ENCODE measurements around the gene MLLT6. TPM values are rescaled to one million over a fixed set of nuclear protein-coding genes. Genes with fewer than 3 reads are reported as not detected.

MLLT6 gene
- total and polyA plus RNA-seq, 2 of the 13 experiments (the other 11 are each of a cell fraction or from before 2014, with no cell fraction given) = 50.7 to 69.5 TPM

DNA sequence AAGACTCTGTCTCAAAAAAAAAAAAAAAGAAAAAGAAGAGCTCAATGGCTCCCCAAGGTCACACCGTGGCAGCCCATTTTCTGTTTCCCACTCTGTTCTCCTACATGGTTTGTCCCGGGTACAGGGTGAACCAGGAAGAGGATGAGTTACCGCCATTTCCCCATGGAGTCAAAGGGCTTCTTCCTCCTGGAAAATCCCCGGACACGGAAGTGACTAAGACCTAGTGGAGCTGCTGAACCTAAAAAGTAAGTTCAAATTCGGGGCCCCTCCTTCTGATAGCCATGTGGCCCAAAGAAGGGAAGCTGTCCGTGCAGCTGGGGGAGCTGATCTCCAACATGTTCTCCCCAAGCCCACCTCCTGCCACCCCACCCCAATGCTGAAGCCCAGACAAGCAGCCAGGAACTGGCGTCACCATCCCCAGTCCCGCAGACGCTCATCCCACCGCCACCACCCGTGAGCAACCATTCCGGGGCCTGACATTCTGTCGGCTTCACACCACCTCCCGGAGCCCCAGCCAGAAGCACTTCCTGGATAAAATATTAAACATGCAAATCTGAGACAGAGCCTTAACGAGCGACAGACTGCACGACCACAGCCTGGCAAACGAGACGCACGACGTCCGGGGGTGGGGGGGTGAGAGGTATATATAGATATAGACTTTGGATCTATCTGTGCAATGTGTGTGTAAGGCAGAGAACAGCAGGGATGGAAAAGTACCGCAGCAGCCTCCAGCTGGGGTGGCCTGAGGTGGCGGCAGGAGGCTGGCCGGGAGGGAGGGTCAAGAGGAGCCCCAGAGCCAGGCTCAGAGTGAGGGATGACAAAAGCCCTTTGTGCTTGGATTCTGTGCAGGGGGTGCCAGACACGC lies 47.9 kb upstream of the MLLT6 start (continued):
- TF ChIP-seq, protein P1, sequence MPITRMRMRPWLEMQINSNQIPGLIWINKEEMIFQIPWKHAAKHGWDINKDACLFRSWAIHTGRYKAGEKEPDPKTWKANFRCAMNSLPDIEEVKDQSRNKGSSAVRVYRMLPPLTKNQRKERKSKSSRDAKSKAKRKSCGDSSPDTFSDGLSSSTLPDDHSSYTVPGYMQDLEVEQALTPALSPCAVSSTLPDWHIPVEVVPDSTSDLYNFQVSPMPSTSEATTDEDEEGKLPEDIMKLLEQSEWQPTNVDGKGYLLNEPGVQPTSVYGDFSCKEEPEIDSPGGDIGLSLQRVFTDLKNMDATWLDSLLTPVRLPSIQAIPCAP (CRISPR knock-in tag; IDR thresholded peaks at IDR 0.05; ENCODE audit: low read depth) = no peak
- TF ChIP-seq ZC3H4 (CRISPR knock-in tag; IDR thresholded peaks at IDR 0.05; ENCODE audit: borderline replicate concordance) (0 out of 2 replicates have a peak, but pooled peaks have one; percentile 1), ZNF556 (CRISPR knock-in tag; IDR thresholded peaks at IDR 0.05; ENCODE audit: borderline replicate concordance) (peak; percentile 90; the same call in 1 of the 2 replicates), HNRNPLL (IDR thresholded peaks at IDR 0.05; ENCODE audit: low read depth, low read length, poor library complexity, severe bottlenecking) (peak; percentile 53), ESRRA (CRISPR knock-in tag; IDR thresholded peaks at IDR 0.05; ENCODE audit: low read depth) (peak; percentile 76), GTF3A (CRISPR knock-in tag; conservative IDR thresholded peaks at IDR 0.05) (no peak), ZNF343 (CRISPR knock-in tag; IDR thresholded peaks at IDR 0.05) (peak; percentile 49; the same call in 1 of the 2 replicates), PITX1 (CRISPR knock-in tag; IDR thresholded peaks at IDR 0.05) (peak; percentile 35; the same call in 1 of the 2 replicates), MLLT10 (CRISPR knock-in tag; IDR thresholded peaks at IDR 0.05) (no peak), ZFP41 (CRISPR knock-in tag; IDR thresholded peaks at IDR 0.05; ENCODE audit: borderline replicate concordance) (peak; percentile 16; the same call in 1 of the 2 replicates), ZNF839 (CRISPR knock-in tag; IDR thresholded peaks at IDR 0.05; ENCODE audit: borderline replicate concordance) (no peak), TOPORS (CRISPR knock-in tag; IDR thresholded peaks at IDR 0.05) (0 out of 2 replicates have a peak, but pooled peaks have one; percentile 19), MAFF (IDR thresholded peaks at IDR 0.05; ENCODE audit: low read depth, low read length) (0 out of 2 replicates have a peak, but pooled peaks have one; percentile 11), ZNF567 (CRISPR knock-in tag; IDR thresholded peaks at IDR 0.05; ENCODE audit: borderline replicate concordance) (peak; percentile 14; the same call in 1 of the 2 replicates), SMAD1 (CRISPR knock-in tag; IDR thresholded peaks at IDR 0.05; ENCODE audit: borderline replicate concordance, low read depth) (0 out of 2 replicates have a peak, but pooled peaks have one; percentile 78), POLR2AphosphoS2 (IDR thresholded peaks at IDR 0.05; ENCODE audit: low read depth, low read length) (peak; percentile 95; the same call in 1 of the 2 replicates), TCF7L2 (IDR thresholded peaks at IDR 0.05; ENCODE audit: low read depth, low read length) (no peak), ZNF224 (CRISPR knock-in tag; IDR thresholded peaks at IDR 0.05) (peak; percentile 82), ZNF160 (CRISPR knock-in tag; IDR thresholded peaks at IDR 0.05) (peak; percentile 6; the same call in 1 of the 2 replicates), SRF (IDR thresholded peaks at IDR 0.05; ENCODE audit: low read depth, low read length) (peak; percentile 43; the same call in 1 of the 2 replicates), ATF7 (IDR thresholded peaks at IDR 0.05) (no peak; the same call in 1 of the 2 replicates), ATF7 (CRISPR knock-in tag; IDR thresholded peaks at IDR 0.05) (peak; percentile 69)
- TF ChIP-seq, protein P2, sequence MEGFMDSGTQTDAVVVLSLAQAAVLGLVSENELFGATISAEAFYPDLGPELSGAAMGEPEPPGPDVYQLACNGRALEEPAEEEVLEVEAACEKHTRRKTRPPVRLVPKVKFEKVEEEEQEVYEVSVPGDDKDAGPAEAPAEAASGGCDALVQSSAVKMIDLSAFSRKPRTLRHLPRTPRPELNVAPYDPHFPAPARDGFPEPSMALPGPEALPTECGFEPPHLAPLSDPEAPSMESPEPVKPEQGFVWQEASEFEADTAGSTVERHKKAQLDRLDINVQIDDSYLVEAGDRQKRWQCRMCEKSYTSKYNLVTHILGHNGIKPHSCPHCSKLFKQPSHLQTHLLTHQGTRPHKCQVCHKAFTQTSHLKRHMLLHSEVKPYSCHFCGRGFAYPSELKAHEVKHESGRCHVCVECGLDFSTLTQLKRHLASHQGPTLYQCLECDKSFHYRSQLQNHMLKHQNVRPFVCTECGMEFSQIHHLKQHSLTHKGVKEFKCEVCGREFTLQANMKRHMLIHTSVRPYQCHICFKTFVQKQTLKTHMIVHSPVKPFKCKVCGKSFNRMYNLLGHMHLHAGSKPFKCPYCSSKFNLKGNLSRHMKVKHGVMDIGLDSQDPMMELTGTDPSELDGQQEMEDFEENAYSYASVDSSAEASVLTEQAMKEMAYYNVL (CRISPR knock-in tag; IDR thresholded peaks at IDR 0.05; ENCODE audit: borderline replicate concordance) = peak; percentile 78
- TF ChIP-seq, protein P3, sequence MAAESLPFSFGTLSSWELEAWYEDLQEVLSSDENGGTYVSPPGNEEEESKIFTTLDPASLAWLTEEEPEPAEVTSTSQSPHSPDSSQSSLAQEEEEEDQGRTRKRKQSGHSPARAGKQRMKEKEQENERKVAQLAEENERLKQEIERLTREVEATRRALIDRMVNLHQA (CRISPR knock-in tag; IDR thresholded peaks at IDR 0.05) = peak; percentile 15; the same call in 1 of the 2 replicates

All from HepG2 (cell line).